ENCODE measurements around the gene CACNA1B. TPM values are rescaled to one million over a fixed set of nuclear protein-coding genes. Genes with fewer than 3 reads are reported as not detected.

CACNA1B gene
- total RNA-seq, 1 experiment from 2014 or later: 1.7 TPM

GRCh38 chr9:137969008-137969407 is 91.4 kb downstream of the CACNA1B start (continued):
- TF ChIP-seq REST (IDR thresholded peaks at IDR 0.05; ENCODE audit: low read depth) (no peak), JUND (IDR thresholded peaks at IDR 0.05) (no peak), SRF (IDR thresholded peaks at IDR 0.05; ENCODE audit: low read depth) (no peak), POLR2AphosphoS5 (IDR thresholded peaks at IDR 0.05; ENCODE audit: low read depth, low read length) (no peak)

DNA sequence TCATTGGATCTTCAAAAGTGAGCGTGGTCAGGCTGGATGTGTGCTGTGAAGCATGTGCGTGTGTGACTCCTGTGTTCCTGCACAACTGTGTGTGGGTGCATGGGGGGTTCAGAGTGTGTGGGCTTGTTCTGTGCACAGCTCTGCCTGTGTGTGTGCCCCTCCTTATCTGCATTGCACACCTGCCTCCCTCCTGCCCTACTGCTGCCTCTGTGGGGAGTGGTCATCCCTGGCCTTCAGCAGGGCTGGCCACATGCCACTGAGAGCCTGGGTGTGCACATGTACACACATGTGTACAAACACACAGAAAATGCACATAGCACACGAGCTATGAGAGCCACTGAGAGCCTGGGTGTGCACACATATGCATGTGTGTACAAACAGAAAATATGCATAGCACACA is 92.1 kb downstream of the CACNA1B start:
- ChIA-PET CTCF (no interaction called here), RAD21 (ENCODE audit: low non-redundant PET in 1 of 2, low total read pairs in 2 of 2, uncharacterized antibody in 2 of 2, unreplicated experiment in 2 of 2) (no interaction called here), POLR2A (no interaction called here)
- Histone ChIP-seq H3K4me2 (ENCODE audit: low read length) (no peak overlapping the region), H3K9me2 (ENCODE audit: insufficient read depth) (no peaks in the 10 kb centered on the region), H3K36me3 (ENCODE audit: control insufficient read depth in 1 of 2, insufficient read depth in 2 of 2, low read length in 2 of 2) (no peaks in the 10 kb centered on the region), H3K9ac (ENCODE audit: low read length) (no peak overlapping the region), H4K20me1 (ENCODE audit: insufficient read depth) (no peaks in the 10 kb centered on the region), H3K79me2 (ENCODE audit: insufficient read depth, low read length) (no peaks in the 10 kb centered on the region), H3K27ac (ENCODE audit: low read depth, low read length) (no peak overlapping the region), H3K4me3 (replicated peaks in 1 of 2; ENCODE audit: low read depth in 1 of 2, low read length in 2 of 2) (no peak overlapping the region), H3K9me3 (ENCODE audit: control insufficient read depth in 1 of 2, insufficient read depth in 1 of 2, low read depth in 1 of 2, low read length in 2 of 2) (no peaks in the 10 kb centered on the region), H3K27me3 (ENCODE audit: insufficient read depth, low read length) (no peaks in the 10 kb centered on the region), H2AFZ (ENCODE audit: low read depth, low read length, poor library complexity, severe bottlenecking) (no peak overlapping the region), H3K4me1 (ENCODE audit: control insufficient read depth in 1 of 2, insufficient read depth in 2 of 2, low read length in 2 of 2) (no peaks in the 10 kb centered on the region)
- DNase-seq (ENCODE audit: low read depth, low spot score) (no peak), ATAC-seq (no peak)
- BruUV-seq (replicated peaks): no TSS peak
- TF ChIP-seq EZH2phosphoT487 (IDR thresholded peaks at IDR 0.05; ENCODE audit: borderline replicate concordance) (no peak), RAD21 (IDR thresholded peaks at IDR 0.05; ENCODE audit: low read depth) (no peak), SRF (IDR thresholded peaks at IDR 0.05; ENCODE audit: low read depth) (no peak), ATF3 (IDR thresholded peaks at IDR 0.05) (no peak), JUND (IDR thresholded peaks at IDR 0.05) (no peak), ELF1 (IDR thresholded peaks at IDR 0.05; ENCODE audit: borderline replicate concordance, low read depth) (no peak), ZBTB33 (IDR thresholded peaks at IDR 0.05; ENCODE audit: extremely low read depth, insufficient replicate concordance, low read length) (no peak), CEBPB (IDR thresholded peaks at IDR 0.05; ENCODE audit: low read depth) (no peak), ZFX (IDR thresholded peaks at IDR 0.05) (no peak), SP1 (IDR thresholded peaks at IDR 0.05; ENCODE audit: low read depth) (no peak), POLR2AphosphoS5 (IDR thresholded peaks at IDR 0.05; ENCODE audit: low read depth, low read length) (no peak), SIN3A (IDR thresholded peaks at IDR 0.05; ENCODE audit: low read depth) (no peak), POLR2A (IDR thresholded peaks at IDR 0.05; ENCODE audit: borderline replicate concordance, extremely low read depth, insufficient read depth, insufficient read length) (no peak), YY1 (IDR thresholded peaks at IDR 0.05; ENCODE audit: extremely low read depth, insufficient replicate concordance, low read depth, low read length) (no peak), TCF7L2 (IDR thresholded peaks at IDR 0.05; ENCODE audit: borderline replicate concordance, extremely low read depth, insufficient read depth, insufficient read length) (no peak), CBX3 (IDR thresholded peaks at IDR 0.05; ENCODE audit: low read depth) (no peak)
- TF ChIP-seq, protein P1, sequence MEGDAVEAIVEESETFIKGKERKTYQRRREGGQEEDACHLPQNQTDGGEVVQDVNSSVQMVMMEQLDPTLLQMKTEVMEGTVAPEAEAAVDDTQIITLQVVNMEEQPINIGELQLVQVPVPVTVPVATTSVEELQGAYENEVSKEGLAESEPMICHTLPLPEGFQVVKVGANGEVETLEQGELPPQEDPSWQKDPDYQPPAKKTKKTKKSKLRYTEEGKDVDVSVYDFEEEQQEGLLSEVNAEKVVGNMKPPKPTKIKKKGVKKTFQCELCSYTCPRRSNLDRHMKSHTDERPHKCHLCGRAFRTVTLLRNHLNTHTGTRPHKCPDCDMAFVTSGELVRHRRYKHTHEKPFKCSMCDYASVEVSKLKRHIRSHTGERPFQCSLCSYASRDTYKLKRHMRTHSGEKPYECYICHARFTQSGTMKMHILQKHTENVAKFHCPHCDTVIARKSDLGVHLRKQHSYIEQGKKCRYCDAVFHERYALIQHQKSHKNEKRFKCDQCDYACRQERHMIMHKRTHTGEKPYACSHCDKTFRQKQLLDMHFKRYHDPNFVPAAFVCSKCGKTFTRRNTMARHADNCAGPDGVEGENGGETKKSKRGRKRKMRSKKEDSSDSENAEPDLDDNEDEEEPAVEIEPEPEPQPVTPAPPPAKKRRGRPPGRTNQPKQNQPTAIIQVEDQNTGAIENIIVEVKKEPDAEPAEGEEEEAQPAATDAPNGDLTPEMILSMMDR (IDR thresholded peaks at IDR 0.05 in 2 of 3, conservative IDR thresholded peaks at IDR 0.05 in 1 of 3; ENCODE audit: borderline replicate concordance in 1 of 3, insufficient read depth in 1 of 3, low read depth in 2 of 3, low read length in 2 of 3): no peak
- TF ChIP-seq, protein P2, sequence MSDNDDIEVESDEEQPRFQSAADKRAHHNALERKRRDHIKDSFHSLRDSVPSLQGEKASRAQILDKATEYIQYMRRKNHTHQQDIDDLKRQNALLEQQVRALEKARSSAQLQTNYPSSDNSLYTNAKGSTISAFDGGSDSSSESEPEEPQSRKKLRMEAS (IDR thresholded peaks at IDR 0.05): no peak
- intact Hi-C loops (cut with micrococcal nuclease): loop anchor here (10.0 kb wide), 1 partner anchor 55 kb away; no protein-coding TSS in a partner anchor
